HG03571 (cell line): Measurements from ENCODE around the gene EVI5.
"Not testable (repeated sequence)": the region's sequence is repeated elsewhere in the genome, so short reads cannot be mapped to it uniquely, and the experiment has no call there.

ENCODE experiments used
- ATAC-seq: cut with Tn5 transposase; IDR thresholded peaks from one replicate; pipeline ENCODE4 v1.9.1; 2021; ENCODE audit not compliant: unreplicated experiment

Gene EVI5

DNA sequence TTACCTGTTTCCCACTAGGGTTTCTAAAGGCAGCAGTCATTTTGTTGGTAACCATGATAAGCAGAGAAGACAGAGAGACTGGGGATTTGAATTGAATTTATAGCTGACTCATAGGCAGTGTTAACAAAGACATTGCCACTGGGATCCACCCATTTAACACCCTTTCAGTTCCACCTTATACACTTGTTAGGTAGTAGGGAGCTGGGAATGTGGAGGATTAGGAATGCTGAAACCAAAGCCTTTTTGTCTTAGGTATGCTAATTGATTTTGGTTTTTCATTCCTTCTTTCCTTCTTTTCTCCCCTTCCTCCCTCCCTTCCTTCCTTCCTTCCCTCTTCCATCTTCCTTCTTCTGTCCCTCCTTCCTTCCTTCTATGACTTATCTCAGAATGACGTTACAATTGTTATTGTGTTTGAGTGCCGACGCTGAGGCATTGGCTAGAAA, 7.5 kb upstream of the EVI5 start:
- no peak for ATAC-seq

DNA sequence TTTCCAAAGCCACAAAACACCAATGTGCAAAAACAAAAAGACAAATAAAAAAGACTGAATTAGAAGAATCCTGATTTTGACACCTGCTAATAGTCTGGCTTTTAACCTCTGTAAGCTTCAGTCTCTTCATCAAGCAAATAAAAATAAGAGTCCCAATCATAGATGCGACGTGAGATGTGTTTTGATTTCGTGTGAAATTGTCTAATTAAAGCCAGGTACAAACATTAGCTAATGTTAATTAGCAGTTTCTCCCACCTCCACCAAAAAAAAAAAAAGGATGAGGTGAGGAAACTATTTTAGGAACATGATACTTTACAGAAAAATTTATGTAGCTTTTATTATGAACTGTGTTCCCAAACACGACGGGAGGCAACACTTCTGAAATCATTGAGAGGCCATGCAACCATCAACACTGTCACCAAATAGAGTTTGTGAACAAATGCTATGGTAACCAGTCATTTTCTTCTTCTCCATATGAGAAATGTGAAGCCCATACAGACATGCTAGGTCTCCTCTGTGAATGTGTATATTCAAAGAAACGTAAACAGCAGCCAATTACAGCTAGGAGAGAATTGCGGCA, 6.7 kb upstream of the EVI5 start:
- no peak for ATAC-seq

DNA sequence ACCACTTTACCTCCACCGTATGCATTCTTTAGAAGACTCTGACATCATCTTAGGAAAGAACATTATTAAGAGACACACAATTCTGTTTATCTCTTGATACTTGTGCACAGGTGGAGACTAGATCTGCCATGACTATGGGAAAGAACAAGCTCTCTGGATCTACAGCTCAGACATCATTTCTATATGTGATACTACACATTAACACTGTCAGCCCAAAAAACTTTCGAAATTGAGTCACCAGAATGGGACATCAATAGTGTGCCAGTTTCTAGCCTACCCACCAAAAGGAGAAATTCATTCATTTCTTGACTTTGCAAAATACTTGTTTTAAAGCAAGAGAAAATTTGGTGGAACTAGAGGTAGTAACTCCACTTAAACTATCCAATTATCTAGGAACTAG, 6.0 kb upstream of the EVI5 start:
- no peak for ATAC-seq

DNA sequence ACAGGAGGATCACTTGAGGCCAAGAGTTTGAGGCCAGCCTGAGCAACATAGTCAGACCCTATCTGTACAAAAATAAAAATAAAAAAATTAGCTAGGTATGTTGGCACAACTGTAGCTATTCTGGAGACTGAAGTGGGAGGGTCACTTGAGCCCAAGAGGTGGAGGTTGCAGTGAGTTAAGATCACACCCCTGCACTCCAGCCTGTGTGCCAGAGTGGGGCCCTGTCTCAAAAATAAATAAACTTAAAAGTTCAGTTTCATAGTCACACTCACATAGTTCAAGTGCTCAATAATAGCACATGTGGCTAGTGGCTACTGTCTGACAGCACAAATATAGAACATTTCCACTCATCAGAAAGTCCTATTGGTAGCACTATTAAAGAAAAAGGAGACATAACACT, 5.2 kb upstream of the EVI5 start:
- ATAC-seq: no peak

DNA sequence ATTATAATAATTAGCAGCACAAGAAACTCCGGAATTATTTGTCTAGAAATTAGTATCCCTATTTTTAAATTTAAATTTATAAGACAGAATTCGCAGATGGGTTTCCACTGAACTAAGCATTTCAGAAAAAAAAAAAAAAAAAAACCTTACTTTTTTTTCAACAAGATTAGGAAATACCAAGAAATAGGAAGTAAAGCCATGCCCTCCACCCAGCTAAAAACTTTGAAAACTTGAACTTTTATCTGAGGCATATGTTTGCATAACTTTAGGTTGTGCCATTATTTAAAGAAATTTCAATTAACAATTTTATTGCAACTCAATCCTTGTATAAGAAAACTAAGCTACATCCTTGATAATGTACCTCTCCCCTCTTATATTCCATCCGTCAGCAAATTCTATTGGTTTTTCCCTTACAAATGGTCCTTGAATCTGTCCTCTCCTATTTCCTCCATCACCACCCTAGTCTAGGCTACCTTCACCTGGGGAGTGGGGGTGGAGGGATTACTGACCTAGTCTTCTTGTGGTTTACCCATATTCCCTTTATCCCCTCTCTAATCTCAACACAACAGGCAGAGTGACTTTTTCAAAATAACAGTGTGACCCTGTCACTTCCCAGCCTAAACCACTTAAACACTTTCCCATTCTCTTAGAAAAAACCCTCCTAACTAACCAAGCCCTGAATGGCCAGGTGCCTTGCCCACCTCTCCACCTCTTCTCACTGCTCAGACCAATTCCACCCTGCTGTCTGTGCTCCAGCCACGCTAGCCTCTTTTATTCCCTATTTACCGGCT, 1.4 kb upstream of the EVI5 start:
- ATAC-seq: no peak

DNA sequence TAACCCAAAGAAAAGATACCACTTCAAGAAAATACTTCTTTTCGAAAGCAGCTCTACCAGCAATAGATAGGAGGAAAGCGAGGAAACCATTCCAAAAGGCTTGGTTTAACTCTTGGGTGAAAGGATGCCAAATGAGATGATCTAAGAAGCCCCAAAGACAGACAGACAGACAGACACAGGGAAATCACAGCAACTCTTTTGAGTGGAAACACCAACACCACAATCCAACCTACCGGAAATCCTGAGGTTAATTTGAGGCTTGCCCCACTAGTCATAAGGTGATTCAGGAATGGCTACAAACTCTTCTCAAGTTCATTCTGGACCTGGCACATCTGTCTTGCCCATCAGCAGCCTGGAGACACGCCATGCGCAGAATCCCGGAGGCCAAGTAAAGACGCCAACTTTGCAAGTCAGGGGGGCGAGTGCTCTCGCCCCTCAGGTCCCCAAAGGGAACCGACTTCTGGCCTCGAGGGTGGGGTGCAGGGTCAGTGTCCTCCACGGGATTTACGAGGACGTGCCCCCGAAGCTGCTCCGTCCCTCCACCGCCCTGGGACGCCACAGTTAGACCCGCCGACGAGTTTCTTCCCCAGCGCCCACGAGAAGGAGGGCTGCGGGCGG, 778 bp downstream of the EVI5 start:
- no peak for ATAC-seq

DNA sequence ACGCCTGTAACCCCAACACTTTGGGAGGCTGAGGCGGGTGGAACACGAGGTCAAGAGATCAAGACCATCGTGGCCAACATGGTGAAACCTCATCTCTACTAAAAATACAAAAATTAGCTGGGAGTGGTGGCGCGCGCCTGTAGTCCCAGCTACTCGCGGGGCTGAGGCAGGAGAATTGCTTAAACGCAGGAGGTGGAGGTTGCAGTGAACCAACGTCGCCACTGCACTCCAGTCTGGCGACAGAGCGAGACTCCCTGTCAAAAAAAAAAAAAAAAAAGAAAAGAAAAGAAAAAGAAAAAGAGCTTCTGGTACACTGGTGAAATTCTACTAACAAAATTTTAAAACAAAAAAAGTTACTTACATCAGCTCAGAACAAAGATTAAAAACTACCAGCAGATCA, 1.4 kb downstream of the EVI5 start:
- ATAC-seq: not testable (repeated sequence)

DNA sequence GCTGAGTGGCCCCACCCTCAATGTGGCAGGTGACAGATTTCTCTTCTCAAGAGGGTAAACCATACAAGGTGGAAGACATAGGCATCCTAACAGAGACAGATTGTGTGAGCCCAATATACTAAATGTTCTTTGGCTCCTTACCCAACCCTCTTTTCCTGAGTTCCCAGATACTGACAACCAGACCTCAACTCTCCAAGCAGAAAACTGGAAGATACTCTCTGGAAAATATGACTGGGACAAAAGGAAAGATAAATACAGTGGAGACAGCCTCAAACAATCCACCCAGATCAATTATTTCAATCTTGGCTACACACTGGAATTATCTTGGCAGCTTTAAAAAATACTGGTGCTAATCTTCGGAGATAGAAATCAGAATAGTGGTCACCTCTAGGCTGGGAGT, 6.5 kb downstream of the EVI5 start:
- no peak for ATAC-seq

DNA sequence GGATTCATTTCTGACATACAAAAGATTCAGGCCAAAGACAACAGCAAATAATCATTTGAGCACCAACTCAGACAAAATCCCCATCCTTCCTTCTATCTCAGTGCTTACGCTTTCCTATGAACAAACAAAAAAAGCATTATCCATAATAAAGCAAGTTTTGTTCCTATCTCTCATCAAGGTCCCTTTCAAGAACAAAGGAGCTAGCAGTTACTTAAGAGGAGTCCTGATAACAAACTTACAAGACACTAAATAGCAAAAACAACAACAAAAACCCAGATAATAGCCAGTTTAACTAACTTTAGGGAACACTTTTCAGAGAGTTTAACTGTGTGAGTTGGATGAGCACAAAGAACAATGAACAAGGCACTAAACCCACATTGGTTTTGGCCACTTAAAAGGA, 10.5 kb downstream of the EVI5 start:
- no peak for ATAC-seq

DNA sequence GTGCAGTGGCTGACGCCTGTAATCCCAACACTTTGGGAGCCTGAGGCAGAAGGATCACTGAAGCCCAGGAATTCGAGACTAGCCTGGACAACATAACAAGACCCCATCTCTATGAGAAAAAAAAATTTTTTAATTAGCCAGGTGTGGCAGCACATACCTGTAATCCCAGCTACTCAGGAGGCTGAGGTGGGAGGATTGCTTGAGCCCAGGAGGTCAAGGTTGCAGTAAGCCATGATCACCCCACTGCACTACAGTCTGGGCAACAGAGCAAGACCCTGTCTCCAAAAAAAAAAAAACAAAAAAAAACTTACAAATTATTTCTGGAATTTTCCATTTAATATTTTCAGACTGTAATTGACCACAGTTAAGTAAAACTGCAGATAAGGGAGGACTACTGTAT, 11.2 kb downstream of the EVI5 start:
- ATAC-seq: not testable (repeated sequence)

DNA sequence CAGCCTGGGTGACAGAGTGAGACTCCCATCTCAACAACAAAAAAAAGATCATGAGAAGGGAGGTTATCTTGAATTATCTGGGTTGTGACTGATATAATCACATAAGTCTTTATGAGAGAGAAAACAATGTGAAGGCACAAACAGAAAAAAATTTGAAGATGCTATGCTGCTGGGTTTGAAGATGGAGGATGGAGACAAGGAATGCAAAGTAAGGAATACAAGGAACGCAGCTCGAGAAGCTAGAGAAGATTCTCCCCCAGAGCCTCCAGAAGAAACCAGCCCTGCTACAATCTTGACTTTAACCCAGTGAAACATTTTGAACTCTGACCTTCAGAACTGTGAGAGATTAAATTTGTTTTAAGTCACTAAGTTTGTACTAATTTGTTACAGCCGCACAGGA, 15.1 kb downstream of the EVI5 start:
- no peak for ATAC-seq

DNA sequence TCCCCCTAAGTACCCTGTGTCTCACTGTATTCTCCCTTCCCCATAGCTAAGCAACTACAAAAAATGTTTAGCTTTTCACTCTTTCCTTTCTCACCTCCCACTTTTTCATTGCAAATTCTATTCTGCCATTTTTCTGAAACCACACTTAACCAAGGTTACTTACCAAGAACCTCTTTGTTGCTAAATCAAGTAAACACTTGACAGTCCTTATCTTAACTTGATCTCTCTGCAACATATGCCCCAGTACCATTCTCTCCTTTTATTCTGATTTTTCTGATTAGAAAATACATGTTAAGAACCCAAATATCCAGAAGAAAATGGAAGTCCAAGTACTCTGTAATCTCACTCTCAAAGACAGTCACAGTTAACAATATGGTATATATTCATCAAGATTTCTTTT, 16.0 kb downstream of the EVI5 start:
- ATAC-seq: no peak

DNA sequence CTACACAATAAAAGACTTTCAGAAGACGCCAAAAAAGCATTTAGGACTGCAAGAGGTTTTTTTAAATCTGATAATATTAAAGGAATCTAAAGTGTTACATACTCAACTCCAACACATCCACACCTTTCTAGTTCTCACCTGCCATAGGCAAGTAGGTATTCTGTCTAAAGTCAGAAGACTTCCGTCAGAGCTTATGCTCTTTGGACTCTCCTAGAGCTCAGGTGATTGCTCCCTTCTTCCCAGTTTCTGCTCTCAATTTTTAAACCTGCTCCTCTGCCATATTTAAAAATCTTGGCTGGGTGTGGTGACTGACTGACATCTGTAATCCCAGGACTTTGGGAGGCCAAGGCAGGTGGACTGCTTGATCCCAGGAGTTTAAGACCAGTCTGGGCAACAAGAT, 16.6 kb downstream of the EVI5 start:
- ATAC-seq: no peak

DNA sequence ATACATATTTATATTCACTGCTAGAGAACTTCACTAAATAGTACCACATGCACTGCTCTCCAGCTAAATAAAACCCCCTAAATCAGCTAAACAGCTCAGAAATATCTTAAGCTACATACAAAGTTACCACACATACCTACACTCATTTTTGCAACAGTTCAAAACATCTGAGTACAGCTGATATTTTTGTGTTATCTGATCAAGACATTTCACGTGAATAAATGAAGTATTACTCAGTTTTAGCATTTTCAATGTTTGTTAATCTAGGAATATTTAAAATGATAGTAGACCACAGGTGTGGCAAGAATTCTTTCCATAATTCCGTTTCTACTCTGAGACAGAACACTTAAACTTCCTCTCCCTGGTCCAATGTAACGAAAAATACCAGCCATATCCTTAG, 20.8 kb downstream of the EVI5 start:
- no peak for ATAC-seq

DNA sequence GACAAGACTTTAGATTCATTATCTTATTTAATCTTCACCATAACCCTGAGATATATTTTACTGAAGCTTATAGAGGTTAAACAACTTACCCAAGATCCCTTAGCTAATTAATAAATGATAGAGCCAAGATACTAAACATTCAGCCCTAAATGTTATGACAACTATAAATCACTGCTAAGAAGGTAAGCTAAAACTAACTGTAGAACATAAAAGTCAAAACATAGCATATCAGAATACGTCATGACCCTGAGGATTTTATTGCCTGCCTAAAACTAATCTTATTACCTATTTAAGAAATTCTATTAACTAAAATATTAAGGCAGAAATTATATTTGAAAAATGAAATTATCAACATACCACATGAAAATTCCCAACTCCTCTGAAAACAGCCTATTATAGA, 22.6 kb downstream of the EVI5 start:
- no peak for ATAC-seq

DNA sequence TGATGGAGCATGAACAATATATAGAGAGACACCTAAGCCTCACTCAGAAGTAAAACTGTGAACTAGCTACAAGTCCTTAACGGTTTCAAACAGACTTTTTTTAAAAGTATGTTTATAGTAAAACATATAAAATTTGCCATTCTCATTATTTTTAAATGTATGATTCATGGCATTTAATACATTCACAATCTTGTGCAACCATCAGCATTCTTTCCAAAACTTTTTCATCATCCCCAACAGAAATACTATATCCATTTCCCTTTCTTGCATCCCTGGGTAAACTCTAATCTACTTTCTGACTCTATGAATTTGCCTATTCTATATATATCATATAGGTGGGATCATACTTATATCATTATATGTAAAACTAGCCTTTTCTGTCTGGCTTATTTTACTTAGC, 25.5 kb downstream of the EVI5 start:
- no peak for ATAC-seq

DNA sequence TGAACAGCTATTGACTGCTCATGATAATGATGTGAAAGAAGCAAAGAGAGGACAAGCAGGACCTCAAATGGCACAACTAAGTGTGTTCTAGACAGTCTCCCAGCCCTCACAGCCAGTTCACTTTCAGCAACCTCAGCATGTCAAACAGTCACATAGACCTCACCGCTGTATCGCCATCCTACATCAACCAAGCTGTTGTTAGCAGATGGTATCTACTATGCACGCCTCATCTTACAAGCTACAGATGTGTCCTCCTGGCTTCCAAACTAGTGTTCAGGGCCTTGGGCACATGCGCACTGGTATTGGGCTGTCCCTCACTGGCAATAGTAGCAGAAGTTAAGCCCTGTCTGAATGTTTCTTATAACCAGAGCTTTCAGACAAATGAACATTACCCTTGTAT, 28.4 kb downstream of the EVI5 start:
- ATAC-seq: no peak

DNA sequence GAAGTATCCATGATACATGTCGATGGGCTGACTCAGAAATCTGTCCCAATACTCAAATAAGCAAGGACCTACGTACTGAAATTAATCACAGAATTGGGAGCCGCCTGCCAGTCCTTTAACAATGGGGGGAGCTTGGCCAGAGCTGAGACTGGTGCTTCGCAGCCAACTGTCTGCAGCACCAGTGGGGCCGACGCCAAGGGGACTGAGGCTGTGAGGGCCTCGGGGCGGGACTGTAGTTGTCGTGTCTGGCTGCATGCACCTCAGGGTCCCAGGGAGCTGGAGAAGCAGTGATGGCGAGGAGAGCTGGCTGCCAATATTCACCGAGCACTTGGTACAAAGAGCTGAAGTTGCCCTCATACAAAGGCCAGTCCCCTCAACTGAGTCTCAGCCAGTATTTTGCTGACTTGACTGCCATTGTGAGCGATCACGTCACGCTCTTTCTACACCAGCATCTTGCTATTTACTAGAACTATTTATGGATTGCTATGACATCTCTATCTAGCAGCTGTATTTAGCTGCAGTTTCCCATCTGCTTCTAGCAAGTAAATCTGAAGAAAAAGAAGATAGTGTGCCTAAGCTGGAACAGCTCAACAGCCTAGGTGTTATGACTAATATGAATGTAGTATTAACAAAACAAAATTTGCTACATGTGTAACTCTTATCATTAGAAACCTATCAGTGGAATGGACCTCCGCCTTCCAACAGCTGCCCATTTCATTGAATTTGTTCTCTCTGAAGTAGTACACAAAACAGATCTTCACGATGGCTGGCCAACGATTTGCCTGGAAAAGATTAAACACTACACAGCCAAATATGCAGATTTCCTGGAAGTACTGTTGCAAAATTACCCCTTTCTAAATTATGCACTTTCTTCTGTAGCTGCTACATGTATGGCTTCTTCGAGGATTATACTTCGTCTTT, 29.1 kb downstream of the EVI5 start:
- ATAC-seq: no peak

DNA sequence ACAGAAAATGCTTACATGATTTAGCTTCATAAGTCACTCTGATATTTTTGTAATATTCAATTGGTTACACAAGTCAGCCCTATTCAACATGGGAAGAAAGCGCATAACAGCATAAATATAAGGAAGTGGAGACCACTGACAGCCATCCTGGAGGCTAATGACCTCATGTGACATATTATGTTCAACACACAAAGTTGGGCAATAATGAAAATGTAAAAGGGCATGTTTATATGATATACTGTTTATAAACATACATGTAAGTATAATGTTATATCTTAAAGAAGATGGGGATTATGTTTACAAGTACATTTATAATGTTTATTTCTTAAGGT, 30.2 kb downstream of the EVI5 start:
- no peak for ATAC-seq

DNA sequence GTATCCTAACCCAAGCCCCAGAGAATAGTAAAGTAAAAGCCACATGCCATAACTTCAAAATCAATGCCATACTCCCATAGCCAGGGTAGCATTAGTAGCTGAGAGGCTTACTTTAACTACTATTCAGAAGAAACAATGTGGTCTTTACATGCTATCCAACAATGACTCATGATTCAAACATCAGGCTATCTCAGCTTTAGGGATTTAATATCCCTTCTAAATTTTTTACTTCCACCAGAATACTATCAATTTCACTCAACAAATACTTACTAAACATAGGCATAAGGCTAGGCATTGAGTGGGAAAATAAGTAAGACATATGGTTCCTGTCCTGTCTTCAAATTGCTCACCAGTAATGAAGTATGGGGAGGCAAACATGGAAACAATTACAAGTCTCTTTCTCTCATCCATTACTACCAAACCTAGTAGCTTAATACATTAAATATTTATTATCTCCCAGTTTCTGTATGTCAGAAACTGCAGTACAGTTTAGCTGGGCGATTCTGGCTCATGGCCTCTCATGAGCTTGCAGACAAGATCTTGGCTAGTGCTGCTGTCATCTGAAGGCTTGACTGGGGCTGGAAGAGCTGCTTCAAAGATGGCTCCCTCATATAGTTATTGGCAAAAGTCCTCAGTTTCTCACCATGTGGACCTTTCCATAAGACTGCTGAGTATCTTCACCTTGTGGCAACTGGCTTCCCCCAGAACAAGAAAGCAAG, 30.7 kb downstream of the EVI5 start:
- ATAC-seq: no peak

DNA sequence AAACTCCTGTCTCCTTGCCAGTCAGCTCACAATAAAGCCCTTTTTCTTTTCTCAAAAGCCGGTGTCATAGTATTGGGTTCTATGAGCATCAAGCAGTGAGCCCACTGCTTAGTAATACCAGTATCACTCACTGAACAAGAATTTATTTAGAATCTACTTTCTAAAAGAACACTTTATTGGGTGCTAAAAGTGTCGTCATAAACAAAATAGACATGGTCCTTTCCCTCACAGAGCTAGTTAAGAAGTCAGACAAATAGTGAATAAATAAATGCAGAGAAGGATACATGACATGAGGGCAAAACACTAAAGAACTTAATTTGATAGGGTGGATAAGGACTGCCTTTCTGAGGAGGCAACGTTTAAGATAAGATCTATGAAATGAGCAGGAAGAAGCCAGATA, 32.2 kb downstream of the EVI5 start:
- ATAC-seq: no peak
